Measurements from ENCODE around the gene B3GAT1.

DNA sequence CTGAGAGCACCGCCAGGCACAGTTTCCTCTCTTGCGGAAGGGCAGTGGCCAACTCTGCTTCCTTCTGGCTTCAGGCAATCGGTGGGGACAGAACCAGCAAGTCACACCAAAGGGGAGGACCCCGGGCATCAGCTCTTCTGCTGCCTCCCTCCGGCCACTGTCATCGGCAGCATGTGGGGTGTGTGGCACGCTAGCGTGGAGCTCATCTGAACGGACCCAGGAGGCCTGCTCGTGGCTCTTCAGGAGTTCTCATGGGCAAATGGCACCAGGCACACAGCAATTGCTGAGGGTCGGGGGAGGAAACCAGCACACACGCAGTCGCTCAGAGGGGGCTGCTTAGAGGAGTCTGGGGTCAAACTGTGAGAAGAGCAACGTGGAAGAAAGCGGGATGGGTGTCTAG, 26.9 kb downstream of the B3GAT1 start:
- no peak for TF ChIP-seq EZH2phosphoT487 (IDR thresholded peaks at IDR 0.05; ENCODE audit: borderline replicate concordance, low read depth)
- no peak for TF ChIP-seq RAD21 (IDR thresholded peaks at IDR 0.05; ENCODE audit: low read length)
- no peak for TF ChIP-seq SIN3A (IDR thresholded peaks at IDR 0.05; ENCODE audit: borderline replicate concordance, low read depth, low read length)
- TF ChIP-seq, protein P1, sequence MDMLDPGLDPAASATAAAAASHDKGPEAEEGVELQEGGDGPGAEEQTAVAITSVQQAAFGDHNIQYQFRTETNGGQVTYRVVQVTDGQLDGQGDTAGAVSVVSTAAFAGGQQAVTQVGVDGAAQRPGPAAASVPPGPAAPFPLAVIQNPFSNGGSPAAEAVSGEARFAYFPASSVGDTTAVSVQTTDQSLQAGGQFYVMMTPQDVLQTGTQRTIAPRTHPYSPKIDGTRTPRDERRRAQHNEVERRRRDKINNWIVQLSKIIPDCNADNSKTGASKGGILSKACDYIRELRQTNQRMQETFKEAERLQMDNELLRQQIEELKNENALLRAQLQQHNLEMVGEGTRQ (IDR thresholded peaks at IDR 0.05; ENCODE audit: borderline replicate concordance, low read depth, low read length) = no peak
- TF ChIP-seq, protein P2, sequence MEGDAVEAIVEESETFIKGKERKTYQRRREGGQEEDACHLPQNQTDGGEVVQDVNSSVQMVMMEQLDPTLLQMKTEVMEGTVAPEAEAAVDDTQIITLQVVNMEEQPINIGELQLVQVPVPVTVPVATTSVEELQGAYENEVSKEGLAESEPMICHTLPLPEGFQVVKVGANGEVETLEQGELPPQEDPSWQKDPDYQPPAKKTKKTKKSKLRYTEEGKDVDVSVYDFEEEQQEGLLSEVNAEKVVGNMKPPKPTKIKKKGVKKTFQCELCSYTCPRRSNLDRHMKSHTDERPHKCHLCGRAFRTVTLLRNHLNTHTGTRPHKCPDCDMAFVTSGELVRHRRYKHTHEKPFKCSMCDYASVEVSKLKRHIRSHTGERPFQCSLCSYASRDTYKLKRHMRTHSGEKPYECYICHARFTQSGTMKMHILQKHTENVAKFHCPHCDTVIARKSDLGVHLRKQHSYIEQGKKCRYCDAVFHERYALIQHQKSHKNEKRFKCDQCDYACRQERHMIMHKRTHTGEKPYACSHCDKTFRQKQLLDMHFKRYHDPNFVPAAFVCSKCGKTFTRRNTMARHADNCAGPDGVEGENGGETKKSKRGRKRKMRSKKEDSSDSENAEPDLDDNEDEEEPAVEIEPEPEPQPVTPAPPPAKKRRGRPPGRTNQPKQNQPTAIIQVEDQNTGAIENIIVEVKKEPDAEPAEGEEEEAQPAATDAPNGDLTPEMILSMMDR (IDR thresholded peaks at IDR 0.05) = no peak

All from SK-N-SH (cell line).